ENCODE data around the gene TWIST2.

TWIST2 gene

DNA sequence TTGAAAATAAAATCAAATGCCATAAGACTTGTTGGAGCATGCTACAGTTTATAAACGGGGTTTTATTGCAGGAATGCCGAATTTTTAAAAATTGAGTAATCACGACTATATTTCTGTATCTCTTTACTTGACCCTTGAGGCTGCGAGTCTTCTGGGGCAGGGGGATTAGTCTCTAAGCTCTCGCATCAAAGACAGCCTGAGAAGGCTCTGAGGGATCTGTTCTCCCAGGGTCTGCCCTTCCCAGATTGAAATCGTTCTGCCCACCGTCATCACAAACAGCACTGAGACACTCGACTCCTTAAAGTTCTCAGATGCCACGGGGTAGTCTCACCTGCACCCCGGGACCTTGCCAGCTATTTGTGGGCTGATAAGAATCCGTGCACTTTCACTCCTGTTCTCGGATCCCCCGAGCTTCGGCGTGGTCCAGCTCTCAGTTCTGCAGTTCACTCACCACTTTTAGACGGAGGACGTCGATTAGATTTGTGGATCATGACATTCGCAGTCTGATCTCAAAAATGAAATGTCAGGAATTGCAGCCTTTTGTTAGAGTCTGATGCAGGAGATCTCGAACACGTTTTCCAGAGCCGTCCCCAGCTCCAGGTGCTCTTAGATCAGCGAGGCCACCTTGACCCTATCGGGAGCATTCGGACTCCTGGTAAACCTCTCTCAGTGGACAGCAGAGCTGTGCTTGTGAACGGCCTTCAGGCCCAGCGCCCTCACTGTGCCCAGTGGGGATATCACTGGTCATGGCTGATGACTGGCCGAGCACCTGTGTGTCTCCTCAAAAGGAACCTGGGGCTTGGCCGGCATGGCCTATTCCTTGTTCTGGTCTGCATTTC is 43.0 kb downstream of the TWIST2 start:
- H3K9me3 Mint-ChIP-seq = no peaks in the 10 kb centered on the region
- H3K27me3 Mint-ChIP-seq (ENCODE audit: low read depth) = peaks cover 15% of the 10 kb centered on the region
- no peak overlapping the region for H3K4me3 Mint-ChIP-seq
- H3K27ac Mint-ChIP-seq = peak overlapping the region; percentile 23 to 52 (median 38)
- TF ChIP-seq, protein P1, sequence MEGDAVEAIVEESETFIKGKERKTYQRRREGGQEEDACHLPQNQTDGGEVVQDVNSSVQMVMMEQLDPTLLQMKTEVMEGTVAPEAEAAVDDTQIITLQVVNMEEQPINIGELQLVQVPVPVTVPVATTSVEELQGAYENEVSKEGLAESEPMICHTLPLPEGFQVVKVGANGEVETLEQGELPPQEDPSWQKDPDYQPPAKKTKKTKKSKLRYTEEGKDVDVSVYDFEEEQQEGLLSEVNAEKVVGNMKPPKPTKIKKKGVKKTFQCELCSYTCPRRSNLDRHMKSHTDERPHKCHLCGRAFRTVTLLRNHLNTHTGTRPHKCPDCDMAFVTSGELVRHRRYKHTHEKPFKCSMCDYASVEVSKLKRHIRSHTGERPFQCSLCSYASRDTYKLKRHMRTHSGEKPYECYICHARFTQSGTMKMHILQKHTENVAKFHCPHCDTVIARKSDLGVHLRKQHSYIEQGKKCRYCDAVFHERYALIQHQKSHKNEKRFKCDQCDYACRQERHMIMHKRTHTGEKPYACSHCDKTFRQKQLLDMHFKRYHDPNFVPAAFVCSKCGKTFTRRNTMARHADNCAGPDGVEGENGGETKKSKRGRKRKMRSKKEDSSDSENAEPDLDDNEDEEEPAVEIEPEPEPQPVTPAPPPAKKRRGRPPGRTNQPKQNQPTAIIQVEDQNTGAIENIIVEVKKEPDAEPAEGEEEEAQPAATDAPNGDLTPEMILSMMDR (IDR thresholded peaks at IDR 0.05; ENCODE audit: unreplicated experiment in 3 of 3) = no peak
- H3K4me1 Mint-ChIP-seq = peaks cover 28% of the 10 kb centered on the region
- peaks cover 7% of the 10 kb centered on the region for H3K36me3 Mint-ChIP-seq (ENCODE audit: low read depth)

DNA sequence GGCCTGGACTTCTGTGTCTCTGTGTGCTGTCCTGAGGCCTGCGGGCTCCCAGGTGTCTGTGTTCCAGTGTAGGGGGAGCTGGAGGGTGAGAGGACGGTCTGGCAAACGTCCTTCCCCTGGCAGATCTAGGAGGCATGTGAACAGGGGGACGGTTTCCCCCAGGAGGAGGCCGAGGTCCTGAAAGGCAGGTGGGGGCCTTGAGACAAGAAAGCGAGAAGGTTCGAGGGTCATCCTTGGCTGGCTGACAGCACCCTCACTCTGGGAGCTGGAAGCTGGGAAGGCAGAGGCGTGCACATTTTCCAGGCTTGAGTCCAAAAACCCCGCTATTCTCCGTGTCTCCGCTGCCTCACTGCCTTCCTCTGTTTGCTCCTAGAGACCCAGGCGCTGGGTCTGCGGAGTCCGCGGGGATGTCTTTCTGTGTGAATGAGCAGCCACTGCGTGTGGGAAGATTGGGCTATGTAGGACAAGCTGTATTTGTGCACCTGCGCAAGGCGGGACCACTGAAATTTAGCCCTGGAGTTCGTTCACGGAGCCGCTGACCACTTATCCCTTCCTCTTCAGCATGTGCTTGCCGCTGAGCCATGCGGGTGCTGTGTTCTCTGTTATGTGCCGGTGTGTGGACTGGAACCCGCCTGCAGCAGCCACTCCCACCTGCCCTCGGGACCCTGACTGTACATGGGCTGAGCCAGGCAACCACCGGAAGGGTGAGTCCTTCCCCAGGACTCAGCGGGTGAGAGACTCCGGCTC is 43.7 kb downstream of the TWIST2 start:
- Mint-ChIP-seq H3K27ac (peak overlapping the region; percentile 38 to 69 (median 52)), H3K4me3 (peak overlapping the region in 1 of 3 experiments; percentile 25), H3K36me3 (ENCODE audit: low read depth) (peaks cover 2% of the 10 kb centered on the region), H3K9me3 (no peaks in the 10 kb centered on the region), H3K4me1 (peaks cover 31% of the 10 kb centered on the region), H3K27me3 (ENCODE audit: low read depth) (peaks cover 7% of the 10 kb centered on the region)
- TF ChIP-seq, protein P1 (IDR thresholded peaks at IDR 0.05; ENCODE audit: unreplicated experiment in 3 of 3) = no peak

DNA sequence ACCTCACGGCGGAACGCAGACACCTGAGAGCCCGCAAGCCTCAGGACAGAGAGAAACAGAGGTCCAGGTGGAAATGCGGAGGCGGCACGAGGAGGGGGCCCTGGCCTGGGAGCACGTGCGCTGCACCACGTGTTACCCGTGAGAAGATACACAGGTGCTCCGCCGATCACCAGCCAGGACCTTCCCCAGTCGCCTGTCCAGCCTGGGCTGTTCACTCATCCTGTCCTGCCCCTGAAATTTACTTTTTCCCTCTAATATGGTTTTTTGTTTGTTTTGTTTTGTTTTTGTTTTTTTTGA is 44.3 kb downstream of the TWIST2 start:
- H3K4me3 Mint-ChIP-seq = no peak overlapping the region
- H3K36me3 Mint-ChIP-seq (ENCODE audit: low read depth) = no peaks in the 10 kb centered on the region
- H3K4me1 Mint-ChIP-seq = peaks cover 36% of the 10 kb centered on the region
- H3K9me3 Mint-ChIP-seq = no peaks in the 10 kb centered on the region
- TF ChIP-seq, protein P1 (IDR thresholded peaks at IDR 0.05; ENCODE audit: unreplicated experiment in 3 of 3) = no peak
- peaks cover 5% of the 10 kb centered on the region for H3K27me3 Mint-ChIP-seq (ENCODE audit: low read depth)
- peak overlapping the region in 1 of 3 experiments; percentile 40 for H3K27ac Mint-ChIP-seq

DNA sequence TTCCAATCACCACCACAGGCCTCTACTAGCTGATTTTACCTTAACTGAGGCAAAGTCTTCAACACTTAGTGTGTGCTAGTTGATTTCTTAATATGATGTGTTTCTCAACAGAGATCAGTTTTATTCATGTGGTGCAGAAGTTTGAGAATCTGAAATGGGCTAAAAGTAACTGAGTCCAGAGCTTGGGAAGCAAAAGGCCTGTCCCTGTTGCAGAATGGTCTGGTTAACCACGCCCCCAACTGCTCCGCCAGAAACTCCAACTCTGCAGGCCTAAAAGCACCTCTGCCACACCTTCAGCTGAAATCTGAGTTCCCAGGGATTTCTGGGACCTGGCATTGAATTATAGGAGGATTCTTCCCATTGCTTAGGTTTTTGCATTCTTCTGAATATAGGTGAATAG is 44.9 kb downstream of the TWIST2 start:
- no peak overlapping the region for H3K4me3 Mint-ChIP-seq
- H3K4me1 Mint-ChIP-seq = peaks cover 41% of the 10 kb centered on the region
- peak overlapping the region in 2 of 3 experiments; percentile 3 to 40 for H3K27ac Mint-ChIP-seq
- no peaks in the 10 kb centered on the region for H3K36me3 Mint-ChIP-seq (ENCODE audit: low read depth)
- no peaks in the 10 kb centered on the region for H3K9me3 Mint-ChIP-seq
- TF ChIP-seq, protein P1 (IDR thresholded peaks at IDR 0.05; ENCODE audit: unreplicated experiment in 3 of 3) = no peak
- peaks cover 5% of the 10 kb centered on the region for H3K27me3 Mint-ChIP-seq (ENCODE audit: low read depth)

DNA sequence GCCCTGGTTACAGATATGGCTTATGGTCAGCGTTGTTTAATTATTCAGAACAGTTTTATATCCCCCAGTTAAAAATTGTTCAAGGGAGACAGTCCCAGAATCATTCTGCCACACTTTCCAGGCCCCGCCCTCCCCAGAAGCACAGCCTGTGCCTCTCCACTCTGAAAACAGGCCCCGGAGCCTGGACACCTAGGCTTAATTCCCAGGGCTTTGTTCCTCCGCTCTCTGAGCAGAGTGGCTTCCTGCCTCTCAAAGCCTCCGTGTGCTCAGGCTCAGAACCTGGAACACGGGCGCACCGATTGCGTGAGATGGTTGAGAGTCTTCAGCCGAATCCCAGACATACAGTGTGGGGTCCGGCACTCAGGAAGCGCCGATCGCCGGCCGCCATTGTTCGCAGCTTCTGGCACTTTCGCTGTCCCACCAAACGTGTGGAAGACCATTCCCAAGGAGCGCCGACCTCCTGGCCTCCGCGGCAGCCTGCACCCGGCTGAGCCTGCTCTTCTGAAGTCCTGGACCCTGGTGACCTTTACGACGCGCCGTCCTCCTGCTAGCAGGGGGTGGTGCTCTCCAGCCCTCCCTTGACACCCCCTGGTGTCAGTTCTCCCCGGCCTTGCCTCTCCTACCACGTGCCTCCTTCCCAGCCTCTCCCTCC is 45.6 kb downstream of the TWIST2 start:
- no peak overlapping the region for H3K27ac Mint-ChIP-seq
- TF ChIP-seq, protein P1 (IDR thresholded peaks at IDR 0.05; ENCODE audit: unreplicated experiment in 3 of 3) = no peak
- H3K9me3 Mint-ChIP-seq = no peaks in the 10 kb centered on the region
- H3K4me3 Mint-ChIP-seq = peak overlapping the region in 2 of 3 experiments; percentile 30 to 44
- H3K4me1 Mint-ChIP-seq = peaks cover 41% of the 10 kb centered on the region
- peaks cover 5% of the 10 kb centered on the region for H3K27me3 Mint-ChIP-seq (ENCODE audit: low read depth)
- H3K36me3 Mint-ChIP-seq (ENCODE audit: low read depth) = no peaks in the 10 kb centered on the region
